ENCODE data around the gene EGFR.

EGFR gene

GRCh38 chr7:55055479-55055878 is 36.7 kb downstream of the EGFR start:
- H3K9ac ChIP-seq (ENCODE audit: low read length) = no peak overlapping the region
- H3K4me1 ChIP-seq (ENCODE audit: control insufficient read depth, insufficient read depth, low read length) = 0 out of 2 replicates have a peak, but pooled peaks cover 3% of the 10 kb centered on the region
- H3K4me3 ChIP-seq (ENCODE audit: low read depth, low read length) = no peak overlapping the region
- no peaks in the 10 kb centered on the region for H3K9me3 ChIP-seq (ENCODE audit: control insufficient read depth, insufficient read depth, low read depth, low read length)
- H3K27me3 ChIP-seq (ENCODE audit: control insufficient read depth, insufficient read depth, low read length) = no peaks in the 10 kb centered on the region
- H3K36me3 ChIP-seq (ENCODE audit: control insufficient read depth, insufficient read depth, low read length) = no peaks in the 10 kb centered on the region
- no peak overlapping the region for H3K27ac ChIP-seq (ENCODE audit: low read depth, low read length)

- Histone ChIP-seq H3K27me3 (ENCODE audit: control insufficient read depth, insufficient read depth, low read length) (no peaks in the 10 kb centered on the region), H3K4me1 (ENCODE audit: control insufficient read depth, insufficient read depth, low read length) (0 out of 2 replicates have a peak, but pooled peaks cover 3% of the 10 kb centered on the region), H3K27ac (ENCODE audit: low read depth, low read length) (no peak overlapping the region), H3K4me3 (ENCODE audit: low read depth, low read length) (no peak overlapping the region), H3K36me3 (ENCODE audit: control insufficient read depth, insufficient read depth, low read length) (no peaks in the 10 kb centered on the region), H3K9me3 (ENCODE audit: control insufficient read depth, insufficient read depth, low read depth, low read length) (no peaks in the 10 kb centered on the region), H3K9ac (ENCODE audit: low read length) (no peak overlapping the region)
These were observed 37.3 kb downstream of the EGFR start for GRCh38 chr7:55056068-55056467.

- H3K4me1 ChIP-seq (ENCODE audit: control insufficient read depth, insufficient read depth, low read length) = 0 out of 2 replicates have a peak, but pooled peaks cover 3% of the 10 kb centered on the region
- no peak overlapping the region for H3K9ac ChIP-seq (ENCODE audit: low read length)
- no peaks in the 10 kb centered on the region for H3K9me3 ChIP-seq (ENCODE audit: control insufficient read depth, insufficient read depth, low read depth, low read length)
- H3K36me3 ChIP-seq (ENCODE audit: control insufficient read depth, insufficient read depth, low read length) = no peaks in the 10 kb centered on the region
- no peaks in the 10 kb centered on the region for H3K27me3 ChIP-seq (ENCODE audit: control insufficient read depth, insufficient read depth, low read length)
- H3K4me3 ChIP-seq (ENCODE audit: low read depth, low read length) = no peak overlapping the region
- no peak overlapping the region for H3K27ac ChIP-seq (ENCODE audit: low read depth, low read length)
These were observed 38.0 kb downstream of the EGFR start for GRCh38 chr7:55056577-55057480.

GRCh38 chr7:55058314-55058713 is 39.5 kb downstream of the EGFR start:
- no peak overlapping the region for H3K4me3 ChIP-seq (ENCODE audit: low read depth, low read length)
- H3K27me3 ChIP-seq (ENCODE audit: control insufficient read depth, insufficient read depth, low read length) = no peaks in the 10 kb centered on the region
- H3K27ac ChIP-seq (ENCODE audit: low read depth, low read length) = no peak overlapping the region
- H3K36me3 ChIP-seq (ENCODE audit: control insufficient read depth, insufficient read depth, low read length) = no peaks in the 10 kb centered on the region
- 0 out of 2 replicates have a peak, but pooled peaks cover 3% of the 10 kb centered on the region for H3K4me1 ChIP-seq (ENCODE audit: control insufficient read depth, insufficient read depth, low read length)
- no peaks in the 10 kb centered on the region for H3K9me3 ChIP-seq (ENCODE audit: control insufficient read depth, insufficient read depth, low read depth, low read length)
- H3K9ac ChIP-seq (ENCODE audit: low read length) = no peak overlapping the region

DNA sequence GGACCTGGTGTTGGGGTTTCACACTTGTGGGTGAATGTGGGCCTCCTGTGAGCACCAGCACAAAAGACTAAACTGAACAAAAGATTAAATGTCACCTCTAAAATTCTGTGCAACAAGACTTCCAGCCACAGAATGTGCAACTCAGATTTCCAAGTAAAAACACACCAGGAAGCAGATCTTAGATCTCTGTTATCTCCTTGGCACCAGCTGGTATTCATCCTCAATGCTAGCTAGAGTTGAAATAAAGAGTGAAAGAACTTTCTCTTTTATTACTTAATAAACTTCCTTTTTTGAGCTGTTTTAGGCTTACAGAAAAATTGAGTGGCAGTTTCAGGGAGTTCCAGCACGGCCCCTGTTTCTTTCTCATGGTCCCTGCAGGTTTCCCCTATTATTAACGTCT is 40.2 kb downstream of the EGFR start:
- Histone ChIP-seq H3K4me3 (ENCODE audit: low read depth, low read length) (no peak overlapping the region), H3K27me3 (ENCODE audit: control insufficient read depth, insufficient read depth, low read length) (no peaks in the 10 kb centered on the region), H3K4me1 (ENCODE audit: control insufficient read depth, insufficient read depth, low read length) (0 out of 2 replicates have a peak, but pooled peaks cover 2% of the 10 kb centered on the region), H3K36me3 (ENCODE audit: control insufficient read depth, insufficient read depth, low read length) (no peaks in the 10 kb centered on the region), H3K9me3 (ENCODE audit: control insufficient read depth, insufficient read depth, low read depth, low read length) (no peaks in the 10 kb centered on the region), H3K27ac (ENCODE audit: low read depth, low read length) (no peak overlapping the region), H3K9ac (ENCODE audit: low read length) (no peak overlapping the region)

GRCh38 chr7:55060085-55060484 is 41.3 kb downstream of the EGFR start:
- no peaks in the 10 kb centered on the region for H3K9me3 ChIP-seq (ENCODE audit: control insufficient read depth, insufficient read depth, low read depth, low read length)
- H3K27me3 ChIP-seq (ENCODE audit: control insufficient read depth, insufficient read depth, low read length) = no peaks in the 10 kb centered on the region
- H3K9ac ChIP-seq (ENCODE audit: low read length) = no peak overlapping the region
- H3K27ac ChIP-seq (ENCODE audit: low read depth, low read length) = no peak overlapping the region
- peaks cover 5% of the 10 kb centered on the region for H3K4me1 ChIP-seq (ENCODE audit: control insufficient read depth, insufficient read depth, low read length)
- no peak overlapping the region for H3K4me3 ChIP-seq (ENCODE audit: low read depth, low read length)
- no peaks in the 10 kb centered on the region for H3K36me3 ChIP-seq (ENCODE audit: control insufficient read depth, insufficient read depth, low read length)

GRCh38 chr7:55060636-55061022 is 41.8 kb downstream of the EGFR start:
- H3K36me3 ChIP-seq (ENCODE audit: control insufficient read depth, insufficient read depth, low read length) = no peaks in the 10 kb centered on the region
- no peak overlapping the region for H3K9ac ChIP-seq (ENCODE audit: low read length)
- H3K27me3 ChIP-seq (ENCODE audit: control insufficient read depth, insufficient read depth, low read length) = no peaks in the 10 kb centered on the region
- peaks cover 11% of the 10 kb centered on the region for H3K4me1 ChIP-seq (ENCODE audit: control insufficient read depth, insufficient read depth, low read length)
- H3K27ac ChIP-seq (ENCODE audit: low read depth, low read length) = no peak overlapping the region
- no peak overlapping the region for H3K4me3 ChIP-seq (ENCODE audit: low read depth, low read length)
- H3K9me3 ChIP-seq (ENCODE audit: control insufficient read depth, insufficient read depth, low read depth, low read length) = no peaks in the 10 kb centered on the region

DNA sequence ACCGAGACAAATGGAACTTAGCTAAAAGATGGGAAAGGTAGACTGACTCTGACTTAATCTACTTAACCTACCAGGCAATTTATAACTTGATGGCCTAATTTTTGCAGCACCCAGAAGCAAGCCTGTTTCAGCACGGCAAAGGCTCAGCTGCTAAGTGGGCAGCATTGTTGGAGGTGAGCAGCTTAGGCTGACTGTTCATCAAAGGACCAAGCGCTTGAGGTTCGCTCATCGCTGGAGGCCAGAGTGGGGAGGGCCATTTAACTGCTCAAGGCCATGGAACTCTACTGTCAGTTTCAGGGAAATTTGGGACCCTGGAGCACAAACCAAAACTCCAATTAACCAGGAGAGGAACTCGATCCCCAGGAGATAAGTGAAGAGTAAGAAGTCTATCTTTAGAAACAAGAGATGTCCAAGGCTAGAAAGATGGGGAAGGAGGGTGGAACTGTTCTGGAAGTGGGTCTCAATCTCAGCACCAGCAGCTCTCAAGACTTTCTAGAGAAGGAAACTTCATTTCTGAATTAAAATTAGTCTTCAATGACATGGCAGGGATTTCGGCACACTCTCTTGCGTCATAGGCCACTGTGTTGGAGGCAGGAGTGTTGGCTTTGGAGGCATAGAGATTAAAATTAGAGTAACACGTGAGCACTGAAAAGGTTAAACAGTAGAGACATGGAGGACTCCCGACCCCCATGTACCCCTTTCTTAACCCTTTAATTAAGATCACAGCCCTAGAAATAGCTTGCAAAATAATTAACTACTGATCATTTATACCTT is 43.1 kb downstream of the EGFR start:
- H3K4me3 ChIP-seq (ENCODE audit: low read depth, low read length) = no peak overlapping the region
- no peak overlapping the region for H3K27ac ChIP-seq (ENCODE audit: low read depth, low read length)
- H3K36me3 ChIP-seq (ENCODE audit: control insufficient read depth, insufficient read depth, low read length) = no peaks in the 10 kb centered on the region
- no peaks in the 10 kb centered on the region for H3K27me3 ChIP-seq (ENCODE audit: control insufficient read depth, insufficient read depth, low read length)
- no peaks in the 10 kb centered on the region for H3K9me3 ChIP-seq (ENCODE audit: control insufficient read depth, insufficient read depth, low read depth, low read length)
- H3K4me1 ChIP-seq (ENCODE audit: control insufficient read depth, insufficient read depth, low read length) = peaks cover 24% of the 10 kb centered on the region
- no peak overlapping the region for H3K9ac ChIP-seq (ENCODE audit: low read length)

- H3K36me3 ChIP-seq (ENCODE audit: control insufficient read depth, insufficient read depth, low read length) = no peaks in the 10 kb centered on the region
- no peaks in the 10 kb centered on the region for H3K27me3 ChIP-seq (ENCODE audit: control insufficient read depth, insufficient read depth, low read length)
- H3K9ac ChIP-seq (ENCODE audit: low read length) = no peak overlapping the region
- H3K27ac ChIP-seq (ENCODE audit: low read depth, low read length) = no peak overlapping the region
- peaks cover 26% of the 10 kb centered on the region for H3K4me1 ChIP-seq (ENCODE audit: control insufficient read depth, insufficient read depth, low read length)
- no peak overlapping the region for H3K4me3 ChIP-seq (ENCODE audit: low read depth, low read length)
- H3K9me3 ChIP-seq (ENCODE audit: control insufficient read depth, insufficient read depth, low read depth, low read length) = no peaks in the 10 kb centered on the region
These were observed 44.2 kb downstream of the EGFR start for GRCh38 chr7:55063061-55063460.

DNA sequence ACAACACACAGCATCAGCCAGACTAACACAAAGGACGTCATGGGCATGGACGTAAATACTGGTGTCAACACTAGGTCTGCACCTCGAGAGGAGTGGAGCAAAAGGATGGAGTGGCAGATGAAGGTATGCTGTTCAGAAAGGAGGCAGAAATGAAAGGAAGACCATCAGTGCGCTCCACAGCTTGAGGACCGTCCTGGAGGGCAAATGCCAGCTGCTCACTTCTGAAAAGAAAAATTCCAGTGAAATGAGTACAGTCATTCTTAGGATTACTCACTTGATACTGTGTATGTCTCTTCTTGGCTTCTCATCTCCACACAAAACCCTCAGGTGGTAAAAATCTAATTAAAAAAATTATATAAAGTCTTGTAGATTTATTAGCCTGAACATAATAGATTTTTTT is 44.8 kb downstream of the EGFR start:
- H3K4me3 ChIP-seq (ENCODE audit: low read depth, low read length) = no peak overlapping the region
- peaks cover 26% of the 10 kb centered on the region for H3K4me1 ChIP-seq (ENCODE audit: control insufficient read depth, insufficient read depth, low read length)
- no peaks in the 10 kb centered on the region for H3K27me3 ChIP-seq (ENCODE audit: control insufficient read depth, insufficient read depth, low read length)
- H3K36me3 ChIP-seq (ENCODE audit: control insufficient read depth, insufficient read depth, low read length) = no peaks in the 10 kb centered on the region
- H3K27ac ChIP-seq (ENCODE audit: low read depth, low read length) = no peak overlapping the region
- H3K9ac ChIP-seq (ENCODE audit: low read length) = no peak overlapping the region
- no peaks in the 10 kb centered on the region for H3K9me3 ChIP-seq (ENCODE audit: control insufficient read depth, insufficient read depth, low read depth, low read length)

- peaks cover 26% of the 10 kb centered on the region for H3K4me1 ChIP-seq (ENCODE audit: control insufficient read depth, insufficient read depth, low read length)
- peak overlapping the region; percentile 37; the same call in 1 of the 2 replicates for H3K27ac ChIP-seq (ENCODE audit: low read depth, low read length)
- H3K4me3 ChIP-seq (ENCODE audit: low read depth, low read length) = no peak overlapping the region
- H3K36me3 ChIP-seq (ENCODE audit: control insufficient read depth, insufficient read depth, low read length) = no peaks in the 10 kb centered on the region
- no peak overlapping the region for H3K9ac ChIP-seq (ENCODE audit: low read length)
- H3K9me3 ChIP-seq (ENCODE audit: control insufficient read depth, insufficient read depth, low read depth, low read length) = no peaks in the 10 kb centered on the region
- no peaks in the 10 kb centered on the region for H3K27me3 ChIP-seq (ENCODE audit: control insufficient read depth, insufficient read depth, low read length)
These were observed 46.3 kb downstream of the EGFR start for GRCh38 chr7:55065079-55065478.

Measured in HUES6 (cell line).